Measurements from ENCODE around the gene ZNF263.

ZNF263 gene

DNA sequence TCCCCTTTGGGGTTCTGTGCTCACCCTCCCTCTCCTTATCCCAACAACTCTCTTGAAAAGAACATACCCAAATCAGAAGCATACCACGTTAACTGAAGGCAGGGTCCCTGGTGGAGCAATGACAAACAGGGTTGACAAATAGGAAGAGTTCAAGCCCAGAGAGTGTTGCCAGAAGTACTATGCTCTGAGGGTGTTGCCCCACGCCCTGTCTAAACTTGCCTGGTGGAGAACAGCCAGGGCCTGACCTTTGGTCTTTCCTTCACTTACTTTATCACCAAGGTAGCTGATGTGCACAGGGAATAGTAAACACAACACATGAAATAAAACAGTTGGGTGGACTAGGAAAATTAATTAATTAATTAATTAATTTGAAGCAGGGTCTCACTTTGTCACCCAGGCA is 45.4 kb downstream of the ZNF263 start:
- DNase-seq = no peak
